Measurements from ENCODE around the gene EFNB3. TPM values are rescaled to one million over a fixed set of nuclear protein-coding genes. Genes with fewer than 3 reads are reported as not detected.

Gene EFNB3
- polyA plus RNA-seq, 1 donor = 4.4 TPM

Other genes starting within 250 kb of the EFNB3 start
- 25.1 TPM for gene ZBTB4, start 225.6 kb upstream of the EFNB3 start, polyA plus RNA-seq (ENCODE audit: insufficient read length)
- 0.15 TPM for gene SLC35G6, start 223.8 kb upstream of the EFNB3 start, polyA plus RNA-seq (ENCODE audit: insufficient read length)
- gene POLR2A, start 220.8 kb upstream of the EFNB3 start, polyA plus RNA-seq (ENCODE audit: insufficient read length) = 53.3 TPM
- 25.8 TPM for gene TNFSF12, start 156.1 kb upstream of the EFNB3 start, polyA plus RNA-seq (ENCODE audit: insufficient read length)
- gene TNFSF13, start 146.5 kb upstream of the EFNB3 start, polyA plus RNA-seq (ENCODE audit: insufficient read length) = 2.6 TPM
- 31.7 TPM for gene SENP3, start 143.3 kb upstream of the EFNB3 start, polyA plus RNA-seq (ENCODE audit: insufficient read length)
- 25.6 TPM for gene CD68, start 125.6 kb upstream of the EFNB3 start, polyA plus RNA-seq (ENCODE audit: insufficient read length)
- 43.1 TPM for gene MPDU1, start 121.3 kb upstream of the EFNB3 start, polyA plus RNA-seq (ENCODE audit: insufficient read length)
- gene SOX15, start 115.1 kb upstream of the EFNB3 start, polyA plus RNA-seq (ENCODE audit: insufficient read length) = 1.7 TPM
- 38.5 TPM for gene FXR2, start 90.3 kb upstream of the EFNB3 start, polyA plus RNA-seq (ENCODE audit: insufficient read length)
- gene SAT2, start 77.4 kb upstream of the EFNB3 start, polyA plus RNA-seq (ENCODE audit: insufficient read length) = 61.7 TPM
- gene SHBG, start 75.1 kb upstream of the EFNB3 start, polyA plus RNA-seq (ENCODE audit: insufficient read length) = 0.51 TPM
- 33.9 TPM for gene ATP1B2, start 54.3 kb upstream of the EFNB3 start, polyA plus RNA-seq (ENCODE audit: insufficient read length)
- gene TP53, start 17.7 kb upstream of the EFNB3 start, polyA plus RNA-seq (ENCODE audit: insufficient read length) = 32.3 TPM
- gene WRAP53, start 16.7 kb upstream of the EFNB3 start, polyA plus RNA-seq (ENCODE audit: insufficient read length) = 6.6 TPM
- 4.3 TPM for gene DNAH2, start 12.5 kb downstream of the EFNB3 start, polyA plus RNA-seq (ENCODE audit: insufficient read length)
- 15.4 TPM for gene KDM6B, start 129.0 kb downstream of the EFNB3 start, polyA plus RNA-seq (ENCODE audit: insufficient read length)
- gene TMEM88, start 149.9 kb downstream of the EFNB3 start, polyA plus RNA-seq (ENCODE audit: insufficient read length) = 23.0 TPM
- 54.2 TPM for gene NAA38, start 152.4 kb downstream of the EFNB3 start, polyA plus RNA-seq (ENCODE audit: insufficient read length)
- 7.2 TPM for gene CYB5D1, start 152.8 kb downstream of the EFNB3 start, polyA plus RNA-seq (ENCODE audit: insufficient read length)
- gene CHD3, start 183.6 kb downstream of the EFNB3 start, polyA plus RNA-seq (ENCODE audit: insufficient read length) = 66.1 TPM
- gene RNF227, start 211.1 kb downstream of the EFNB3 start, polyA plus RNA-seq (ENCODE audit: insufficient read length) = 2.5 TPM
- 4.6 TPM for gene KCNAB3, start 224.7 kb downstream of the EFNB3 start, polyA plus RNA-seq (ENCODE audit: insufficient read length)
- 86.8 TPM for gene TRAPPC1, start 226.7 kb downstream of the EFNB3 start, polyA plus RNA-seq (ENCODE audit: insufficient read length)
- 31.0 TPM for gene CNTROB, start 227.0 kb downstream of the EFNB3 start, polyA plus RNA-seq (ENCODE audit: insufficient read length)